ENCODE data around the gene RMI2. TPM values are rescaled to one million over a fixed set of nuclear protein-coding genes. Genes with fewer than 3 reads are reported as not detected.

The RMI2 gene
- 22.5 to 31.9 TPM (median 30.4 TPM) in 5 replicates for total RNA-seq (2022; extraction: Qiagen RNA extraction; ENCODE audit: low read depth)

GRCh38 chr16:11345040-11345862 lies at the start of gene RMI2:
Gene RMI2, plus strand, starts transcription at chr16:11345459. Its CDS starts 13 bp downstream, at chr16:11345472.

Other genes starting within 250 kb of the RMI2 start
- gene SOCS1, start 89.3 kb upstream of the RMI2 start, total RNA-seq (2022; extraction: Qiagen RNA extraction; ENCODE audit: low read depth): 2.8 to 8.1 TPM (median 4.7 TPM) in 5 replicates
- not detected in 5 replicates for gene TNP2, start 76.1 kb upstream of the RMI2 start, total RNA-seq (2022; extraction: Qiagen RNA extraction; ENCODE audit: low read depth)
- gene PRM3, start 71.8 kb upstream of the RMI2 start, total RNA-seq (2022; extraction: Qiagen RNA extraction; ENCODE audit: low read depth): not detected in 5 replicates
- not detected in 5 replicates for gene PRM2, start 69.0 kb upstream of the RMI2 start, total RNA-seq (2022; extraction: Qiagen RNA extraction; ENCODE audit: low read depth)
- not detected in 5 replicates for gene PRM1, start 64.1 kb upstream of the RMI2 start, total RNA-seq (2022; extraction: Qiagen RNA extraction; ENCODE audit: low read depth)
- 170 to 199 TPM (median 190 TPM) in 5 replicates for gene LITAF, start 241.5 kb downstream of the RMI2 start, total RNA-seq (2022; extraction: Qiagen RNA extraction; ENCODE audit: low read depth)

Data from A549 treated with GW870086 at 1 μM for 4 hours (cell line).